ENCODE measurements around the gene KCNK1. TPM values are rescaled to one million over a fixed set of nuclear protein-coding genes. Genes with fewer than 3 reads are reported as not detected.
"Not testable (repeated sequence)": the region's sequence is repeated elsewhere in the genome, so short reads cannot be mapped to it uniquely, and the experiment has no call there.

The KCNK1 gene
- total RNA-seq, 2 donors from 2014 or later, result 3.4 to 10.0 TPM

DNA sequence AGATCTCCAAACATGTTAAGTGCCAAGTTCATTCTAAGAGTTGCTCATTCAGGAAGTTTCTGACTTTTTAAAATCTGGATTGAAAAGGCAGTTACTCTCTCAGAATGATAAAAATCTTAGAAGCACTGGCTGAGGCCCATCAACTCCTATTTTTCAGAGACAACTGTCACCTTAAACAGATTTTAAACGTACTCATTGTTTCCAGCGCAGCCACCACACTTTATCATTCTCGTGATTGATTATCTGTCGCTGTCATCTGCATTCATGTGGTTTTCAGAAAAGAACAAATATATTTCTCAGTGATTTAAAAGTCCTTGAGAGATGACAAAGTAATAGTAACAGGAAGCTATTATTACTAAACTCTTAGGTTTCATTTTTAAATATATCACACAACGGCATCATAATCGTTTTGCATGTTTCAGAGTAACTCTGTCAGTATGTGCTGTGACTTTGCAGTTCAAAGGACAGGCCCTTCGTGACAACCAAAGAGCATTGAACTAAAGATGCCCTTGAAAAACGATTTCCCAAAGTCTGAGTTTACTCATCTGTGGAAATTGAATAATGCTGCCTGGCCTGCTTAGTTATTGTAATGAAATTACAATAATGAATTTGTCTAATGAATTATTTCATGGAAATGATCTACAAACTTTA lies 14.9 kb upstream of the KCNK1 start:
- Mint-ChIP-seq H3K4me3 (peak overlapping the region; percentile 56), H3K4me1 (peaks cover 25% of the 10 kb centered on the region), H3K36me3 (ENCODE audit: low read depth) (no peaks in the 10 kb centered on the region), H3K9me3 (peaks cover 3% of the 10 kb centered on the region), H3K27ac (peak overlapping the region; percentile 90), H3K27me3 (peaks cover 7% of the 10 kb centered on the region)
- peak; percentile 85 for ATAC-seq (replicated peaks)

DNA sequence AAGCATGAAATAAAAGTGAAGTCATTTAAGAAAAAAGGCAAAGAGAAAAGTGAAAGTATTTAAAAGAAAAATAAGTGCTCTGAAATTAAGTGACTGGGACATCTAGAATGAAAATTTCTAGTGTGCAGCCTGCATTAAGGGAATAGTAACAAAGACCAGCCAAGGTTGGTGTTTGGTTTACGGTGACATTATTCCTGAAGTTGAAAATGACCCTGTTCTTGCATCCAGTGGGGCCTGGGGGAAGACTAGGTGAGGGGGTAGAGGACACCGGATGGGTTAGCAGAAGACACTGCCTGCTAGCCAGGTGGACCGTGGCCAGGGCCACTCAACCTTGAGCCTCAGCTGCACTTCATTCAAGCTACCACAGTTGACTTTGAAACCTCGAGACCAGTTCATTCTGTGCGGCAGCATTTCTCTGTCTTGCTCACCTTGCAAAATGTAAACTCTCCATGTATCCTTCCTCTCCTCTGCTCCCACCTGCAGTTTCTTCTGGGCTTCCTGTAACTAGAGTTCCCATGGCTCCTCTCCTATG lies 14.3 kb upstream of the KCNK1 start:
- ATAC-seq (replicated peaks), result no peak
- Mint-ChIP-seq H3K27me3 (peaks cover 7% of the 10 kb centered on the region), H3K27ac (peak overlapping the region; percentile 90), H3K4me1 (peaks cover 25% of the 10 kb centered on the region), H3K4me3 (peak overlapping the region; percentile 56), H3K9me3 (peaks cover 8% of the 10 kb centered on the region), H3K36me3 (ENCODE audit: low read depth) (no peaks in the 10 kb centered on the region)

DNA sequence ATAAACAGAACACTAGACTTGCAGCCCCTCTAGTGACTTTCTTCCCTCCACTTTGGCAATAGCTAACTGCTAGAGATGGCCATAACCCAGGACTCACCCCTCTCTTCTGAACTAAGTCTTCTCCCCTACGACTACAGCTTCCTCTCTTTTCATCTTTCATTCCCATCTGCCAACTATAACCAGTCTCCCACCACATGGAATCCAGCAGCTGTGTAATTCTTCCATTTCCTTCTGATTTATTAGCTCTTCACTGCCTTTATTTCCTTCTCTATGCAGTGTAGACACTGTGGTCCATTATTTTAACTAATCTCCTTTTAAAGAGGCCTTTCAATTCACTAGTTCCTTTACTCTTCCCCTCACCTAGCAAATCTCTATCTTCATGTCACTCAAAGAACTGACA lies 13.4 kb upstream of the KCNK1 start:
- H3K9me3 Mint-ChIP-seq, result peaks cover 8% of the 10 kb centered on the region
- peak overlapping the region; percentile 56 for H3K4me3 Mint-ChIP-seq
- peaks cover 7% of the 10 kb centered on the region for H3K27me3 Mint-ChIP-seq
- H3K36me3 Mint-ChIP-seq (ENCODE audit: low read depth), result no peaks in the 10 kb centered on the region
- H3K27ac Mint-ChIP-seq, result peak overlapping the region; percentile 32
- no peak for ATAC-seq (replicated peaks)
- peaks cover 25% of the 10 kb centered on the region for H3K4me1 Mint-ChIP-seq

GRCh38 chr1:233603478-233603877 lies 10.4 kb upstream of the KCNK1 start:
- Mint-ChIP-seq H3K9me3 (peaks cover 8% of the 10 kb centered on the region), H3K4me3 (no peak overlapping the region), H3K36me3 (ENCODE audit: low read depth) (no peaks in the 10 kb centered on the region), H3K4me1 (peaks cover 20% of the 10 kb centered on the region), H3K27ac (no peak overlapping the region), H3K27me3 (peaks cover 13% of the 10 kb centered on the region)
- ATAC-seq (replicated peaks), result no peak

DNA sequence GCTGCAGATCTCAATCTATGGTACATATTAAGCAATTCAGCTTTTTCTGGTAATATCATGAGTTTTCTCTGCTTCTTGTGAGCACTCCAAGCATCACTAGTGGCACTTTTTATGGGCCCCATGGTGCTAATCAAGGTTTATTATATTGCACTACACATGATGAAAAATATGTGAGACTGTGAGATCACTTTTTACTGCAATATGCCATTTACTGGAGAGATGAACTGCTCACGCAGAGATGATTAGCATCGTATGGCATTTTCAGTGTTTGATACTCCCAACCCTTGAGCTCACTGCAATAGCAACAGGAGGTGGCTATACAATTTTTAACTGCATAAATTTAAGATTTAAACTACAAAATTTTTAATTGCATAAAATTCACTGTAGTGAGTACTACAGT lies 8.7 kb upstream of the KCNK1 start:
- no peaks in the 10 kb centered on the region for H3K36me3 Mint-ChIP-seq (ENCODE audit: low read depth)
- H3K27ac Mint-ChIP-seq, result no peak overlapping the region
- peaks cover 4% of the 10 kb centered on the region for H3K4me1 Mint-ChIP-seq
- H3K27me3 Mint-ChIP-seq, result peaks cover 25% of the 10 kb centered on the region
- peaks cover 8% of the 10 kb centered on the region for H3K9me3 Mint-ChIP-seq
- no peak for ATAC-seq (replicated peaks)
- no peak overlapping the region for H3K4me3 Mint-ChIP-seq

DNA sequence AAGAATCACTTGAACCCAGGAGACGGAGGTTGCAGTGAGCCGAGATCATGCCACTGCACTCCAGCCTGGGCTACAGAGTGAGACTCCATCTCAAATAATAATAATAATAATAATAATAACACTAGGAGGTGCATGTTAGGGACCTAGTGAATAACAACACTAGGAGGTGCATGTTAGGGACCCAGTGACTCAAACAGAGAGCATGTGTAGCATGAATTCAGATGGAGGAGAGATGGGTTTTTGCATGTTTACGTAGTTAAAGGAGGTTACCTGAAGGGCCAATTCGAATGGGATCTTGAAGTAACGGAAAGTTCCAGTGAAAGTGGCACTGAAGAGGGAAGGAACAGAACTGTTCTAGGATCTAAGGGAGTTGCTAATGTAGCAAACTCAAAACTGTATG lies 7.1 kb upstream of the KCNK1 start:
- Mint-ChIP-seq H3K36me3 (ENCODE audit: low read depth) (no peaks in the 10 kb centered on the region), H3K27ac (no peak overlapping the region), H3K9me3 (peaks cover 8% of the 10 kb centered on the region), H3K4me3 (no peak overlapping the region), H3K27me3 (peaks cover 31% of the 10 kb centered on the region), H3K4me1 (peaks cover 1% of the 10 kb centered on the region)
- no peak for ATAC-seq (replicated peaks)

GRCh38 chr1:233607252-233608119 lies 6.4 kb upstream of the KCNK1 start:
- peak; percentile 39 for ATAC-seq (replicated peaks)
- H3K27me3 Mint-ChIP-seq, result peaks cover 36% of the 10 kb centered on the region
- no peak overlapping the region for H3K4me3 Mint-ChIP-seq

GRCh38 chr1:233608988-233609387 lies 4.9 kb upstream of the KCNK1 start:
- Mint-ChIP-seq H3K4me1 (peaks cover 5% of the 10 kb centered on the region), H3K36me3 (ENCODE audit: low read depth) (peaks cover 6% of the 10 kb centered on the region), H3K9me3 (peaks cover 4% of the 10 kb centered on the region), H3K27me3 (peaks cover 37% of the 10 kb centered on the region), H3K27ac (no peak overlapping the region), H3K4me3 (no peak overlapping the region)
- no peak for ATAC-seq (replicated peaks)

More at GRCh38 chr1:233607252-233608119, 6.4 kb upstream of the KCNK1 start:
- Mint-ChIP-seq H3K36me3 (ENCODE audit: low read depth) (no peaks in the 10 kb centered on the region), H3K4me1 (peaks cover 5% of the 10 kb centered on the region), H3K9me3 (peaks cover 8% of the 10 kb centered on the region), H3K27ac (no peak overlapping the region)

DNA sequence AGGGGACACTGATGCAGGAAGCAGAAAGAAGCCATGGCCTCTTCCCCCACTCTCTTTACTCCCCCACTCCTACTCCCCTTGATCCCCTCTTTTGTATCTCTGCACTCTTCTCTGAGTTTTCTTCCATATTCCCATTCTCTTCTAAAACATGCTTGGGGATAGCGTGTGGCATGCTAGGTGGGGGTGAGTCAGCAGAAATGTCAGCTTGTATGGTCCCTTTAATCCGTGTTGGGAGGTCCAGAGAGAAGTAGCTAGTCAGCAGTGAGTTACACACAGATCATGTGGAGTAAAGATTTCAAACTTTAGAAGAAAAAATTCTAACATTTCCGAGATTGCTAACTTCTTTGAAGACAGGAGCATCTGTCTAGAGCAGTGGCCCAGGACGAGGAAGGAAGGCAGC lies 4.0 kb upstream of the KCNK1 start:
- ATAC-seq (replicated peaks), result no peak
- Mint-ChIP-seq H3K4me3 (no peak overlapping the region), H3K9me3 (no peaks in the 10 kb centered on the region), H3K4me1 (peaks cover 5% of the 10 kb centered on the region), H3K36me3 (ENCODE audit: low read depth) (peaks cover 6% of the 10 kb centered on the region), H3K27ac (no peak overlapping the region), H3K27me3 (peaks cover 42% of the 10 kb centered on the region)

GRCh38 chr1:233610628-233611027 lies 3.3 kb upstream of the KCNK1 start:
- Mint-ChIP-seq H3K27ac (no peak overlapping the region), H3K27me3 (peaks cover 46% of the 10 kb centered on the region), H3K4me1 (peaks cover 5% of the 10 kb centered on the region), H3K36me3 (ENCODE audit: low read depth) (peaks cover 6% of the 10 kb centered on the region), H3K4me3 (no peak overlapping the region), H3K9me3 (no peaks in the 10 kb centered on the region)
- ATAC-seq (replicated peaks), result no peak

GRCh38 chr1:233611363-233611762 lies 2.5 kb upstream of the KCNK1 start:
- H3K27me3 Mint-ChIP-seq, result peaks cover 54% of the 10 kb centered on the region
- H3K4me3 Mint-ChIP-seq; H3K36me3 Mint-ChIP-seq (ENCODE audit: low read depth); H3K9me3 Mint-ChIP-seq; H3K27ac Mint-ChIP-seq; H3K4me1 Mint-ChIP-seq; ATAC-seq (replicated peaks): not testable (repeated sequence)

DNA sequence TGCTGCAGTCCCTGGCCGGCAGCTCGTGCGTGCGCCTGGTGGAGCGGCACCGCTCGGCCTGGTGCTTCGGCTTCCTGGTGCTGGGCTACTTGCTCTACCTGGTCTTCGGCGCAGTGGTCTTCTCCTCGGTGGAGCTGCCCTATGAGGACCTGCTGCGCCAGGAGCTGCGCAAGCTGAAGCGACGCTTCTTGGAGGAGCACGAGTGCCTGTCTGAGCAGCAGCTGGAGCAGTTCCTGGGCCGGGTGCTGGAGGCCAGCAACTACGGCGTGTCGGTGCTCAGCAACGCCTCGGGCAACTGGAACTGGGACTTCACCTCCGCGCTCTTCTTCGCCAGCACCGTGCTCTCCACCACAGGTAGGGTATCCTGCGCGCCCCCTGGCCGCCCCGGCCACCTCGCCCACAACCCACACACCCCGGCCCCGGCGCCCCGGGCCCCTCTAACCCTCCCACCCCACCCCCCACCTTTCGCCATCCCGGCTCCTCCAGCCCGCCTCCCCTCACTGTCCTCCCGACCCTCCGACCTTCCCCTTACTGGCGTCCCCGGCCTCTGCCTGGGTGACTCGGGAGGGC lies 352 bp downstream of the KCNK1 start:
- Mint-ChIP-seq H3K4me3 (peak overlapping the region; percentile 63), H3K9me3 (no peaks in the 10 kb centered on the region), H3K36me3 (ENCODE audit: low read depth) (peaks cover 6% of the 10 kb centered on the region), H3K4me1 (peaks cover 5% of the 10 kb centered on the region), H3K27ac (peak overlapping the region; percentile 26), H3K27me3 (peaks cover 57% of the 10 kb centered on the region)
- ATAC-seq (replicated peaks), result peak; percentile 41

DNA sequence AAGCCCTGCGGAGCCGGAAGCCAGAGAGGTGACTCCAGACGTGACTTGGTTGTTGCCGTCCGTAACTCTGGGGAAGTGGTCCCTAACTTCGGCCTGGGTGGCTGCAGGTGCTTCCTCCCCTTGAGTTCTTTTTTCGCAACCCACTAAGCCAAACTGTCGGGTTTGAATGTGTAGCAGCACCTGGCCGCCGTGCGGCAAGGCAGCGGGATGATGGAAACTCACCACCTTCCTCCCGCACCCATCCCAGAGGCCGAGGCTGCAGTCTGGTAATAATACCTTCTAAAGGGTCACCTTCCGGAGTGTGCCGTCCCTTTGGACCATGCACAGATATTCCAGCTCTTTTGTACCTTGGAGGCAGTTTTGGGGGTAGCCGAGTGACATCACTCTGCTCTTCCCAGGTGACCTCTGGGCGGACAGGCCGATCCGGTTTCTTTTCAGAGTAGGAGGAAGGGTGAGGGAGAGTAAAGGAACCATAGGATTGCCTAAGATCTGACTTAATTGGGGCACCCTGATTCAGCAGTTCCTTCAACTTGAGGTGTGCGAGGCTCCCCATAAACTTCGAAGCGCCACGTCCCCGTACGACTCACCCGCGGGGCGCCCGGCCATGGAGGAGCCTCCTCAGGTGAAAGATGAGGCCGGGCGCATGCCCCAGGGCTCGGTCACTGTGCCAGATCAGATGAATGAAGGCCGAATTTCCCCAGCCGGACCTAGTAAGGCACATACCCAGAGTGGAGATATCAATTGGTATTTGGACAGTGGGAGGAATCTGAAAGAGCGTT lies 1.0 kb downstream of the KCNK1 start:
- peaks cover 5% of the 10 kb centered on the region for H3K4me1 Mint-ChIP-seq
- no peaks in the 10 kb centered on the region for H3K9me3 Mint-ChIP-seq
- peaks cover 54% of the 10 kb centered on the region for H3K27me3 Mint-ChIP-seq
- ATAC-seq (replicated peaks), result peak; percentile 31
- H3K27ac Mint-ChIP-seq, result peak overlapping the region; percentile 26
- peak overlapping the region; percentile 63 for H3K4me3 Mint-ChIP-seq
- H3K36me3 Mint-ChIP-seq (ENCODE audit: low read depth), result peaks cover 6% of the 10 kb centered on the region

DNA sequence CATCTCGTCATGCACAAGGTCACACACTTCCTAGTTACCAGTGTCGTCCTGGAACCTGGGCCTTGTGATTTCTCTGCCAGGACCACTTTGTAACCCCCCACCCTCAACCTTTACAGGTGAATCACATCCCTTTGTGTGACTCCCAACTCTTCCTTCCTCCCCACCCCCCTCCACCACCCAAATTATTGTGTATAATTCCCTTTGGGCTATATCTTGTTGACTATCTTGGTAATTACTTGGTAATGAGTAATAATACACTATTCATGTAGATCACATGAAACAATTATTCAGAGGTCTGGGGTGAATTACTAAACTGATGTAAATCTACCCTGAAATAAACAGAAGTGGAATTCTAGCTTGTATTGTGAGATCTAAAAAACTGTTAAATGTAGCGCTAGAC lies 1.7 kb downstream of the KCNK1 start:
- H3K27me3 Mint-ChIP-seq, result peaks cover 52% of the 10 kb centered on the region
- peak overlapping the region; percentile 63 for H3K4me3 Mint-ChIP-seq
- no peaks in the 10 kb centered on the region for H3K9me3 Mint-ChIP-seq
- peaks cover 6% of the 10 kb centered on the region for H3K36me3 Mint-ChIP-seq (ENCODE audit: low read depth)
- H3K27ac Mint-ChIP-seq, result no peak overlapping the region
- peaks cover 5% of the 10 kb centered on the region for H3K4me1 Mint-ChIP-seq
- ATAC-seq (replicated peaks), result no peak

Data from activated T-helper 17 cell treated with anti-CD3 and anti-CD28 coated beads, Interleukin-2, amount 50 U/mL, for 72 hours (primary cell).